ENCODE measurements around the gene RAB29. TPM values are rescaled to one million over a fixed set of nuclear protein-coding genes. Genes with fewer than 3 reads are reported as not detected.
"Not testable (repeated sequence)": the region's sequence is repeated elsewhere in the genome, so short reads cannot be mapped to it uniquely, and the experiment has no call there.

RAB29 gene
- total RNA-seq, 1 experiment from 2014 or later = 6.8 TPM

DNA sequence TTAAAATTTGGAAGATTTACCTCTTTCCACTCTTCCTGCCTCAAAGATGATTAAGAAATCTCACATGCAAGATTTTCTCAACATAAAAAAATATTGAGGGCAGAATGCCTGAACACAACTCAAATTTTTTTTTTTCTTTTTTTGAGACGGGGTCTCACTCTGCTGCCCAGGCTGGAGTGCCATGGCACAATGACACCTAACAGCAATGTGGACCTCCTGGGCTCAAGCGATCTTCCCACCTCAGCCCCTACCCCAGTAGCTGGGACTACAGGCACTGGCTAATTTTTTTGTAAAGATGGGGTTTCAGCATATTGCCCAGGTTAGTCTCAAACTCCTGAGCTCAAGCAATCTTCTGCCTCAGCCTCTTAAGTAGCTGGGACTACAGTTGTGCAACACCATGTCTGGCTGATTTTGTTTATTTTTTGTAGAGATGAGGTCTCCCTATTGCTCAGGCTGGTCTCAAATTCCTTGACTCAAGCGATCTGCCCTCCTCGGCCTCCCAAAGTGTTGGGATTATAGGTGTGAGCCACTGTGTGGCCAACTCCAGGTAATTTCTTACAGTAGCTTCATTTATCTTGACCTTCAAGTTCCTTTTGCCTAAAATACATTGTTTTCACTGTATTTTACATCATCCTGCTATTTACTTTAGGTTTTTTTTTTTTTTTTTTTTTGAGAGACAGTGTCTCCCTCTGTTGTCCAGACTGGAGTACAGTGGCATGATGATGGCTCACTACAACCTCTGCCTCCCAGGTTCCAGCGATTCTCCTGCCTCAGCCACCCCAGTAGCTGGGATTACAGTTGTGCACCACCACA lies 35.7 kb downstream of the RAB29 start:
- DNase-seq (ENCODE audit: low spot score) = no peak
- in situ Hi-C loops (cut with HindIII; ENCODE audit: low sequenced_read_pairs) = no loop called here

DNA sequence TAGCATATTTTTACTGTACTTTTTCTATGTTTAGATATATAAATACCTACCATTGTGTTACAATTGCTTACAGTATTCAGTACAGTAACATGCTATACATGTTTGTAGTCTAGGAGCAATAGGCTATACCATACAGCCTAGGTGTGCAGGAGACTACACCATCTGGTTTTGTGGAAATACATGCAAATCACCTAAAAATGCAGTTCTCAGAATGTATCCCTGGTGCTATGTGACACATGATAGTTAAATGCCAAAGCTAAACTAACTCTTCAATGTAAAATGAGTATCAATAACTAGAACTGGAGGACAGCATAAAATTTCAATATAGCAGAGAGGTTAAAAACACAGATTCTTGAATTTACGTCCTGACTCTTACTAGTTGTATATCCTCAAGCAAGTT lies 40.1 kb downstream of the RAB29 start:
- in situ Hi-C loops (cut with HindIII; ENCODE audit: low sequenced_read_pairs) = no loop called here
- no peak for DNase-seq (ENCODE audit: low spot score)

GRCh38 chr1:205733438-205734175 lies 41.7 kb downstream of the RAB29 start:
- in situ Hi-C loops (cut with HindIII; ENCODE audit: low sequenced_read_pairs) = no loop called here
- no peak for DNase-seq (ENCODE audit: low spot score)

DNA sequence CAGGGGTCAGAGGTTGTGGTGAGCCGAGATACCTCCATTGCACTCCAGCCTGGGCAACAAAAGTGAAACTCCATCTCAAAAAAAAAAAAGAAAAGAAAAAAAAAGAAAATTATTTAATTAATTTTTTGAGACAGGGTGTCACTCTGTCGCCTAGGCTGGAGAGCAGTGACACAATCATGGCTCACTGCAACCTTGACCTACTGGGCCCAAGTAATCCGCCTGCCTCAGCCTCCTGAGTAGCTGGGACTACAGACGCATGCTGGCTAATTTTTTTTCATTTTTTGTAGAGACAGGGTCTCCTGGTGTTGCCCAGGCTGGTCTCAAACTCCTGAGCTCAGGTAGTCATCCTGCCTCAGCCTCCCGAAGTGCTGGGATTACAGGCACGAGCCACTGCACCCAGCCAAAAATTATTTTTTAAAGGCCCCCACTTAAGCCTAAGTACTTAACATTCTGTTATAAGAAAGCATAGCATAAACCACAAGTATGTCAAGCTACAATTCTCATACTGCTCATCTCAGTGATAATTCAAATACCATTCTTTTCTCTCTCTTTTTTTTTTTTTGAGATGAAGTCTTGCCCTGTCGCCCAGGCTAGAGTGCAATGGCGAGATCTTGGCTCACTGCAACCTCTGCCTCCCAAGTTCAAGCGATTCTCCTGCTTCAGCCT lies 45.2 kb downstream of the RAB29 start:
- DNase-seq (ENCODE audit: low spot score) = no peak
- in situ Hi-C loops (cut with HindIII; ENCODE audit: low sequenced_read_pairs) = no loop called here

- in situ Hi-C loops (cut with HindIII; ENCODE audit: low sequenced_read_pairs) = no loop called here
- no peak for DNase-seq (ENCODE audit: low spot score)
Measured at GRCh38 chr1:205726619-205727125, 48.6 kb downstream of the RAB29 start.

DNA sequence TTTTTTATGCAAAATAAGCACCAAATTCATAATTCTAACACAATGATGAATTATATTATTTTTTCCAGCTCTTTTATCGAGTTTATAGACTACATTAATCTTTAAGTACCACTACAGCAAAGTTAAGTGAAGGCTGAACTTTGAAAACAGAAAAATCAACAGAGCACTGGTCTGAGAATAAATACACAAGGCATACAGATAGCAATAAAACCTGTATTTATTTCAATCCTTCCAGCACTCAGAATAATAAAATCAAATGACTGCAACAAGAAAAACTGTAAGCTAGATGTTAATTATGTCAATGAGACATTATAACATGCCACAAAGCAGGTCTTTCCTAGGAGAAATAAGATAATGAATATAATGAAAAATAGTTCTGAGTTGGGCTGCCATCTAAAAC lies 49.8 kb downstream of the RAB29 start:
- in situ Hi-C loops (cut with HindIII; ENCODE audit: low sequenced_read_pairs) = no loop called here
- DNase-seq (ENCODE audit: low spot score) = no peak

DNA sequence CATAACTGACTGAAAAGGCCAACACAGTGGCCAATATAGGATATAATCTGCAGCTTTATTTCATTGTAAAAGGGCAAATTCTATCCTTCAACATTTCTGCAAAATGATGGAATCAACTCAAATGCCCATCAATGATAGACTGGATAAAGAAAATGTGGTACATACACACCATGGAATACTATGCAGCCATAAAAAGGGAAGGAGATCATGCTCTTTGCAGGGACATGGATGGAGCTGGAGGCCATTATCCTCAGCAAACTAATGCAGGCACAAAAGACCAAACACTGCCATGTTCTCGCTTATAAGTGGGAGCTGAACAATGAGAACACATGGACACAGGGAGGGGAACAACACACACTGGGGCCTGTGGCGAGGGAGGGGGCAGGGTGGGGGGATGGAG lies 54.5 kb downstream of the RAB29 start:
- in situ Hi-C loops (cut with HindIII; ENCODE audit: low sequenced_read_pairs) = loop anchor here (25.0 kb wide), 1 partner anchor 133 kb away; no protein-coding TSS in a partner anchor
- DNase-seq (ENCODE audit: low spot score) = not testable (repeated sequence)

DNA sequence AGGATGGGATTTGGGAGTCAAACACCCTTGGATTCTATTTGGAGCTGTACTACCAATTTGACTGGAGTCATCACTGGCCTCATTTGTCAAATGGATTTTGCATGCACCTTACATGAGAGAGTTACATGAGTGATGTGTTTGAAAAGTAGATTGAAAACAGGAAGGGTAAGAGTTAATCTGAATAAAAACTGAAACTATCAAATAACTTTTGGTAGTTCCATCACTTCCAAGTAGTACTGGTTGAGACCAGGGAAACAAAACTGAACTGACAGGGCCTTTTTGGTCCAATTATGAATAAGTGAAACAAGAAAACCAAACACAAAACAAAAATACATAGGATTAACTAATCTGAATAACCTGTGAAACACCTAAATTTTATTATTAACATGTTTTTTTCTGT lies 55.5 kb downstream of the RAB29 start:
- in situ Hi-C loops (cut with HindIII; ENCODE audit: low sequenced_read_pairs) = loop anchor here (25.0 kb wide), 1 partner anchor 132 kb away; no protein-coding TSS in a partner anchor
- DNase-seq (ENCODE audit: low spot score) = no peak

DNA sequence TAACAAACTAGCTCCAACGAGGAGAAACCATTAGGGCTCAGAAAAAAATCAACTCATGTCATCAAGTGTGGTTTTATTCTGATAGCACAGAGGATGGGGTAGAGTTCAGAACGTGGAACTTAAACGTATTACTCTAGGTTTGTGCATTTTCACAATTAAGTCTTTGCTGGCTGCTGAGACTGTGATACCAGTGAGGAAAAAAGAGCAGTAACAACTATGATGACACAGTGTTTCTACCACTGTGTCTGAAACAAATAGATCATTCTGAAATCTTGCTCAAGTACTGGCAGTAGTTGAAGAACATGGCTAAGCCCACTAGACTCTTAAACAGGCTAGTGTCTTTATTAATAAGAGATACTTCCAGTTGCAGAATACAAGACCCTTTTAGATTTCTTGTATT lies 56.3 kb downstream of the RAB29 start:
- in situ Hi-C loops (cut with HindIII; ENCODE audit: low sequenced_read_pairs) = loop anchor here (25.0 kb wide), 1 partner anchor 132 kb away; no protein-coding TSS in a partner anchor
- DNase-seq (ENCODE audit: low spot score) = no peak

Other genes with a start within 250 kb of the RAB29 start
- gene ELK4, start 143.5 kb downstream of the RAB29 start, total RNA-seq (2014; rRNA removed; shearing (Covaris generic)) = 4.6 and 5.1 TPM in 2 replicates
- 4.4 and 5.4 TPM in 2 replicates for gene SLC45A3, start 95.0 kb downstream of the RAB29 start, total RNA-seq (2014; rRNA removed; shearing (Covaris generic))
- 142 and 190 TPM in 2 replicates for gene NUCKS1, start 25.3 kb downstream of the RAB29 start, total RNA-seq (2014; rRNA removed; shearing (Covaris generic))
- gene SLC41A1, start 37.7 kb upstream of the RAB29 start, total RNA-seq (2014; rRNA removed; shearing (Covaris generic)) = 9.1 and 17.8 TPM in 2 replicates
- gene PM20D1, start 74.7 kb upstream of the RAB29 start, total RNA-seq (2014; rRNA removed; shearing (Covaris generic)) = not detected in 2 replicates
- gene SLC26A9, start 168.0 kb upstream of the RAB29 start, total RNA-seq (2014; rRNA removed; shearing (Covaris generic)) = not detected in 2 replicates
- 0.85 TPM in 1 of 2 replicates, not detected in the other for gene RAB7B, start 227.9 kb upstream of the RAB29 start, total RNA-seq (2014; rRNA removed; shearing (Covaris generic))
- not detected in 2 replicates for gene CTSE, start 248.4 kb upstream of the RAB29 start, total RNA-seq (2014; rRNA removed; shearing (Covaris generic))